Fibroblast of mammary gland (primary cell): ENCODE data around the gene AGK.
"Not testable (repeated sequence)": the region's sequence is repeated elsewhere in the genome, so short reads cannot be mapped to it uniquely, and the experiment has no call there.

Experiments
- DNase-seq: peaks from one replicate; pipeline ENCODE4 v3.0.0-alpha.2; 2010; ENCODE audit warnings: low read depth
- H3K4me3 ChIP-seq: 2 replicates; pipeline ENCODE4 v1.5.1; 2011; ENCODE audit warnings: low read depth, mild to moderate bottlenecking, low read length, moderate library complexity; ENCODE audit not compliant: control insufficient read depth
- CTCF ChIP-seq: conservative IDR thresholded peaks from 2 replicates; pipeline ENCODE4 v1.5.1; 2011; ENCODE audit warnings: low read depth, low read length, inconsistent platforms; ENCODE audit not compliant: control insufficient read depth, insufficient read depth

The AGK gene

DNA sequence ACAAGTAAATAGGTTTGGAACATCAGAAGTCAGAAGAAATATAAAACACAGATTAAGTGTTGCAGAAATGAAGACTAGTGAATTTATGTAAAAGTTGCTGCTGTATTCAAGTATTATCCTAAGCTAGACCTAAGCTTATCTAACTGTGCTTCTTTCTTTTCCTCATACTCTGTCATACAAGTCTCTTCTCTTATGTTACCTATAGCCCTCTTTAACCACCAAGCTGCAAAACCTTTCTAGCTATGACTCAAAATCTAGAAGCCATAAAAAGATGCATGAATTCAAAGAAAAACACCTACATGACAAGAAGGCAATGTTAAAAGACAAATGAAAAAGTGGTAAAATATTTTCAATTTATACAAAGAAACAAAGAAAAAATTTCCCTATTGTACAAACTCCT is 127.8 kb downstream of the AGK start:
- no peak for DNase-seq
- no peak for TF ChIP-seq CTCF
- no peak overlapping the region for H3K4me3 ChIP-seq

DNA sequence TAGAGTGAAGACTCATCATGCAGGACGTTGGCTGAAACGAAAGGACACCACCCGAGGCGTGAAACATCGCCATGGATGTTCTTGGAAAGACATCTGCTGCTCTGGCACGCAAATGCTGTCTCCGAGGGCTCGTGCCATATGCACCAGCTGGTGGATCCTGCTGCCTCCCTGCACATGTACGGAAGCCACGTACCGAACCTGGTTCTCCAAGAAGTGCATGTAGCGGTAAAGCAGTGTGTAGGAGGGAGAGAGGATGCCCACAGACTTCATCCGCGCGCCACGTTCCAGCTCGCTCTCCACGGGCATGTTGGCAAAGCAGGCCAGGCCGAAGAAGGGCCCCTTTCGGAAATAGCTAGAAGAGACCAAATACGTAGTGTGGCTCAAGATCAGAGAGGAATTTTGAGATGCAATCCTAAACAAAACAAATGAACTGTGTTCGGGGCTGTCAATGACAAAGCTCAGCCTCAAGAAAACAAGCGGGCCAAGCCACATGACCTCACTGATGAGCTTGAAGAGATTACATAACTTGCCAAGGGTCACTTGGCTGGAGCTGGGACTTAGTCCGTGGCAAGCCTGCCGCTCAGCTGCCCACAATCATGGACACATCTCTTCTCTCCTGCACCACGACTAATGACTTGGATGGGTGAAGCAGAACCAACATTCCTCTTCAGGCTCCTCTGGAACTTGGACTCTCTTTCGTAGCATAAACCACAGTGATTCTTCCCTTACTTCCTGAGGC is 134.2 kb downstream of the AGK start:
- no peak overlapping the region for H3K4me3 ChIP-seq
- DNase-seq: no peak
- TF ChIP-seq CTCF: no peak

- TF ChIP-seq CTCF: no peak
- H3K4me3 ChIP-seq: no peak overlapping the region
- no peak for DNase-seq
Observed at GRCh38 chr7:141686074-141686473, 134.9 kb downstream of the AGK start.

- TF ChIP-seq CTCF: no peak
- DNase-seq: peak; percentile 43
- no peak overlapping the region for H3K4me3 ChIP-seq
Observed at GRCh38 chr7:141686670-141687069, 135.5 kb downstream of the AGK start.

DNA sequence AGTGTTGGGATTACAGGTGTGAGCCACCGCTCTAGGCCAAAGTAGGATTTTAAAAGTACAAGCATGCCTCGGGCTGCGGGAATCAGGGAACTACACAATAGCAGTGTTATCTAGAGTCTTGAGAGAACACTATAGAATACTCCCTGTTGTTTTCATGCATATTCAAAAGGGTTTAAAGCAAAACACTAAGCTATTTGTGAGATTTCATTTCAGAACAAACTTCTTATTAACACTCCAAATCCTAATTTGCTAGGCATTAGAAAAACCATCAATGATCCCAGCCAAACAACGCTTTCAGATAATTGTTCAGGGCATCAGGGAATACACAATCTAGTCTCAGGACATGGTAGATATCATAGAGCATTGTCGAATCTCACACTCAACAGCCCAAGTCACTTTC is 136.8 kb downstream of the AGK start:
- no peak for DNase-seq
- no peak for TF ChIP-seq CTCF
- no peak overlapping the region for H3K4me3 ChIP-seq

DNA sequence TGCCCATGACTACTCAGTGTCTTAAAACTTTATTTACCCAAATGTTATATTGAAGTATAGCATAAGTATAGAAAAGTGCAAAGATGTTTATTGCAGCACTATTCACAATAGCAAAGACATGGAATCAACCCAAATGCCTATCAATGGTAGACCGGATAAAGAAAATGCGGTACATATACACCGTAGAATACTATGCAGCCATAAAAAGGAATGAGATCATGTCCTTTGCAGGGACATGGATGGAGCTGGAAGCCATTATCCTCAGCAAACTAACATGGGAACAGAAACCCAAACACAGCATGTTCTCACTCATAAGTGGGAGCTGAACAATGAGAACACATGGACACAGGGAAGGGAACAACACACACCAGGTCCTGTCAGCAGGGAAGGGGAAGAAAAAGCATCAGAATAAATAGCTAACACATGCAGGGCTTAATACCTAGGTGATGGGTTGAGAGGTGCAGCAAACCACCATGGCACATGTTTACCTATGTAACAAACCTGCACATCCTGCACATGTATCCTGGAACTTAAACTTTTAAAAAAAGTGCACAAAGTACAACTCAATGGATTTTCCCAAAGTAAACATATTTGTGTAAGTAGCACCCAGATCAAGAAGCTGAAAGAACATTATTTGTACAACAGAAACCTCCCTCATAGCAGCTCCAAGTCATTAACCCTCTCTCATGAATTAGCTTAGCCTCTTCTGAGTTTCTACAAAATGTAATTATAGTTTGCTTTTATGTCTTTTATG is 138.0 kb downstream of the AGK start:
- DNase-seq: not testable (repeated sequence)

GRCh38 chr7:141691540-141691939 is 140.3 kb downstream of the AGK start:
- H3K4me3 ChIP-seq: no peak overlapping the region
- no peak for TF ChIP-seq CTCF
- DNase-seq: no peak

More for the DNA sequence above, 138.0 kb downstream of the AGK start:
- H3K4me3 ChIP-seq: not testable (repeated sequence)
